Measurements from ENCODE around the gene COG4. TPM values are rescaled to one million over a fixed set of nuclear protein-coding genes. Genes with fewer than 3 reads are reported as not detected.
A peak's percentile ranks its signal among the peaks of the same experiment; 100 is the strongest.
"Not testable (repeated sequence)": the region's sequence is repeated elsewhere in the genome, so short reads cannot be mapped to it uniquely, and the experiment has no call there.

COG4 gene
- total and polyA plus RNA-seq, 2 experiments from 2014 or later = 28.8 to 38.1 TPM

DNA sequence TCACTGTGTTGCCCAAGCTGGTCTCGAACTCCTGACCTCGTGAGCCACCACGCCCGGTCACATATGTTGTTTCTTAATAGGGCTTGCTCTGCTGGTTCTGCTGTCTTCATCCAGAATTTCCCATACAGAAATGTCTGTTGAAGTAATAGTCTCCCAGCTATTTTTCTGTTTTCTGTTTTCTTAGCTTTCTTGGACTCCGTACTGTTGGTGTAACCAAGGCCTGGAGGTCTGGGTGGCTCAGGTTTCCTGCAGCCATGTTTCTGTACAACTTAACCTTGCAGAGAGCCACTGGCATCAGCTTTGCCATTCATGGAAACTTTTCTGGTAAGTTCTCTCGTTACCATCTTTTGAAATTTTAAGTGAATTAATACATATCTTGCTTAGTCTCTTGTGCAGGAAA is 3.0 kb upstream of the COG4 start:
- H3K27ac Mint-ChIP-seq = no peak overlapping the region
- H3K4me3 Mint-ChIP-seq = peak overlapping the region; percentile 99
- DNase-seq (ENCODE audit: low spot score) (no peak), ATAC-seq (no peak)
- no peaks in the 10 kb centered on the region; the same call in 1 of the 3 replicates for H3K9me3 Mint-ChIP-seq
- H3K27me3 ChIP-seq (ENCODE audit: insufficient read depth) = no peaks in the 10 kb centered on the region
- H3K36me3 Mint-ChIP-seq (ENCODE audit: low read depth) = peaks cover 75% of the 10 kb centered on the region
- peaks cover 32% of the 10 kb centered on the region for H3K4me1 Mint-ChIP-seq
- H3K79me2 ChIP-seq (replicated peaks; ENCODE audit: insufficient read depth) = peaks cover 90% of the 10 kb centered on the region
- H3K4me2 ChIP-seq = peak overlapping the region; percentile 94
- TF ChIP-seq STAT1 (IDR thresholded peaks at IDR 0.05; ENCODE audit: unreplicated experiment) (no peak), POLR2AphosphoS5 (IDR thresholded peaks at IDR 0.05; ENCODE audit: low read depth) (no peak), EZH2 (IDR thresholded peaks at IDR 0.05; ENCODE audit: low read depth, unreplicated experiment) (no peak)
- TF ChIP-seq, protein P1, sequence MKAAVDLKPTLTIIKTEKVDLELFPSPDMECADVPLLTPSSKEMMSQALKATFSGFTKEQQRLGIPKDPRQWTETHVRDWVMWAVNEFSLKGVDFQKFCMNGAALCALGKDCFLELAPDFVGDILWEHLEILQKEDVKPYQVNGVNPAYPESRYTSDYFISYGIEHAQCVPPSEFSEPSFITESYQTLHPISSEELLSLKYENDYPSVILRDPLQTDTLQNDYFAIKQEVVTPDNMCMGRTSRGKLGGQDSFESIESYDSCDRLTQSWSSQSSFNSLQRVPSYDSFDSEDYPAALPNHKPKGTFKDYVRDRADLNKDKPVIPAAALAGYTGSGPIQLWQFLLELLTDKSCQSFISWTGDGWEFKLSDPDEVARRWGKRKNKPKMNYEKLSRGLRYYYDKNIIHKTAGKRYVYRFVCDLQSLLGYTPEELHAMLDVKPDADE (IDR thresholded peaks at IDR 0.05) = no peak
- TF ChIP-seq, protein P2, sequence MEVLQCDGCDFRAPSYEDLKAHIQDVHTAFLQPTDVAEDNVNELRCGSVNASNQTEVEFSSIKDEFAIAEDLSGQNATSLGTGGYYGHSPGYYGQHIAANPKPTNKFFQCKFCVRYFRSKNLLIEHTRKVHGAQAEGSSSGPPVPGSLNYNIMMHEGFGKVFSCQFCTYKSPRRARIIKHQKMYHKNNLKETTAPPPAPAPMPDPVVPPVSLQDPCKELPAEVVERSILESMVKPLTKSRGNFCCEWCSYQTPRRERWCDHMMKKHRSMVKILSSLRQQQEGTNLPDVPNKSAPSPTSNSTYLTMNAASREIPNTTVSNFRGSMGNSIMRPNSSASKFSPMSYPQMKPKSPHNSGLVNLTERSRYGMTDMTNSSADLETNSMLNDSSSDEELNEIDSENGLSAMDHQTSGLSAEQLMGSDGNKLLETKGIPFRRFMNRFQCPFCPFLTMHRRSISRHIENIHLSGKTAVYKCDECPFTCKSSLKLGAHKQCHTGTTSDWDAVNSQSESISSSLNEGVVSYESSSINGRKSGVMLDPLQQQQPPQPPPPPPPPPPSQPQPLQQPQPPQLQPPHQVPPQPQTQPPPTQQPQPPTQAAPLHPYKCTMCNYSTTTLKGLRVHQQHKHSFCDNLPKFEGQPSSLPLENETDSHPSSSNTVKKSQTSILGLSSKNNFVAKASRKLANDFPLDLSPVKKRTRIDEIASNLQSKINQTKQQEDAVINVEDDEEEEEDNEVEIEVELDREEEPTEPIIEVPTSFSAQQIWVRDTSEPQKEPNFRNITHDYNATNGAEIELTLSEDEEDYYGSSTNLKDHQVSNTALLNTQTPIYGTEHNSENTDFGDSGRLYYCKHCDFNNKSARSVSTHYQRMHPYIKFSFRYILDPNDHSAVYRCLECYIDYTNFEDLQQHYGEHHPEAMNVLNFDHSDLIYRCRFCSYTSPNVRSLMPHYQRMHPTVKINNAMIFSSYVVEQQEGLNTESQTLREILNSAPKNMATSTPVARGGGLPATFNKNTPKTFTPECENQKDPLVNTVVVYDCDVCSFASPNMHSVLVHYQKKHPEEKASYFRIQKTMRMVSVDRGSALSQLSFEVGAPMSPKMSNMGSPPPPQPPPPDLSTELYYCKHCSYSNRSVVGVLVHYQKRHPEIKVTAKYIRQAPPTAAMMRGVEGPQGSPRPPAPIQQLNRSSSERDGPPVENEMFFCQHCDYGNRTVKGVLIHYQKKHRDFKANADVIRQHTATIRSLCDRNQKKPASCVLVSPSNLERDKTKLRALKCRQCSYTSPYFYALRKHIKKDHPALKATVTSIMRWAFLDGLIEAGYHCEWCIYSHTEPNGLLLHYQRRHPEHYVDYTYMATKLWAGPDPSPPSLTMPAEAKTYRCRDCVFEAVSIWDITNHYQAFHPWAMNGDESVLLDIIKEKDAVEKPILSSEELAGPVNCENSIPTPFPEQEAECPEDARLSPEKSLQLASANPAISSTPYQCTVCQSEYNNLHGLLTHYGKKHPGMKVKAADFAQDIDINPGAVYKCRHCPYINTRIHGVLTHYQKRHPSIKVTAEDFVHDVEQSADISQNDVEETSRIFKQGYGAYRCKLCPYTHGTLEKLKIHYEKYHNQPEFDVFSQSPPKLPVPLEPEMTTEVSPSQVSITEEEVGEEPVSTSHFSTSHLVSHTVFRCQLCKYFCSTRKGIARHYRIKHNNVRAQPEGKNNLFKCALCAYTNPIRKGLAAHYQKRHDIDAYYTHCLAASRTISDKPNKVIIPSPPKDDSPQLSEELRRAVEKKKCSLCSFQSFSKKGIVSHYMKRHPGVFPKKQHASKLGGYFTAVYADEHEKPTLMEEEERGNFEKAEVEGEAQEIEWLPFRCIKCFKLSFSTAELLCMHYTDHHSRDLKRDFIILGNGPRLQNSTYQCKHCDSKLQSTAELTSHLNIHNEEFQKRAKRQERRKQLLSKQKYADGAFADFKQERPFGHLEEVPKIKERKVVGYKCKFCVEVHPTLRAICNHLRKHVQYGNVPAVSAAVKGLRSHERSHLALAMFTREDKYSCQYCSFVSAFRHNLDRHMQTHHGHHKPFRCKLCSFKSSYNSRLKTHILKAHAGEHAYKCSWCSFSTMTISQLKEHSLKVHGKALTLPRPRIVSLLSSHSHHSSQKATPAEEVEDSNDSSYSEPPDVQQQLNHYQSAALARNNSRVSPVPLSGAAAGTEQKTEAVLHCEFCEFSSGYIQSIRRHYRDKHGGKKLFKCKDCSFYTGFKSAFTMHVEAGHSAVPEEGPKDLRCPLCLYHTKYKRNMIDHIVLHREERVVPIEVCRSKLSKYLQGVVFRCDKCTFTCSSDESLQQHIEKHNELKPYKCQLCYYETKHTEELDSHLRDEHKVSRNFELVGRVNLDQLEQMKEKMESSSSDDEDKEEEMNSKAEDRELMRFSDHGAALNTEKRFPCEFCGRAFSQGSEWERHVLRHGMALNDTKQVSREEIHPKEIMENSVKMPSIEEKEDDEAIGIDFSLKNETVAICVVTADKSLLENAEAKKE (CRISPR knock-in tag; IDR thresholded peaks at IDR 0.05) = no peak
- H3K4me1 ChIP-seq (ENCODE audit: insufficient read depth) = peaks cover 19% of the 10 kb centered on the region
- H3K27ac ChIP-seq (ENCODE audit: low read depth) = peak overlapping the region; percentile 46
- peaks cover 22% of the 10 kb centered on the region for H3K27me3 Mint-ChIP-seq (ENCODE audit: insufficient read depth, low read depth, poor library complexity)
- peak overlapping the region; percentile 85 for H3K4me3 ChIP-seq
- no peak overlapping the region for H2AFZ ChIP-seq
- H3F3A ChIP-seq (replicated peaks; ENCODE audit: low read depth) = peaks cover 31% of the 10 kb centered on the region
- no peaks in the 10 kb centered on the region for H3K9me2 ChIP-seq (ENCODE audit: insufficient read depth)
- peaks cover 53% of the 10 kb centered on the region for H4K20me1 ChIP-seq (replicated peaks; ENCODE audit: insufficient read depth)
- peaks cover 43% of the 10 kb centered on the region for H3K36me3 ChIP-seq (ENCODE audit: insufficient read depth)

DNA sequence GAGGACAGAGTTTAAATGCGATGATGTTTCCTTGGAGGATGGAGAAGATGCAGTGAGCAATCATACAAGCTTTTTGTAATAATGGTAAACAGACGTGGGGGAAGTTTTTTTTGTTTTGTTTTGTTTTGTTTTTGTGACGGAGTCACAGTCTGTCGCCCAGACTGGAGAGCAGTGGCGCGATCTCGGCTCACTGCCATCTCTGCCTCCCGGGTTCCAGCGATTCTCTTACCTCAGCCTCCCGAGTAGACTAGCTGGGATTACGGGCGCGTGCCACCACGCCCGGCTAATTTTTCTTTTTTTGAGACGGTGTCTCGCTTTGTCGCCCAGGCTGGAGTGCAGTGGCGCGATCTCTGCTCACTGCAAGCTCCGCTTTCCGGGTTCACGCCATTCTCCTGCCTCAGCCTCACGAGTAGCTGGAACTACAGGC is 1.1 kb upstream of the COG4 start:
- peak overlapping the region; percentile 86 for H3K27ac ChIP-seq (ENCODE audit: low read depth)
- Mint-ChIP-seq H3K27me3 (ENCODE audit: insufficient read depth, low read depth, poor library complexity) (peaks cover 22% of the 10 kb centered on the region), H3K4me1 (peaks cover 32% of the 10 kb centered on the region), H3K36me3 (ENCODE audit: low read depth) (peaks cover 57% of the 10 kb centered on the region), H3K4me3 (peak overlapping the region; percentile 99), H3K27ac (peak overlapping the region; percentile 99)
- not testable (repeated sequence) for H3K27me3 ChIP-seq (ENCODE audit: insufficient read depth); H2AFZ ChIP-seq; H3K9me2 ChIP-seq (ENCODE audit: insufficient read depth); H3K9me3 Mint-ChIP-seq
- H4K20me1 ChIP-seq (replicated peaks; ENCODE audit: insufficient read depth) = peaks cover 38% of the 10 kb centered on the region
- DNase-seq (ENCODE audit: low spot score) (peak; percentile 5), ATAC-seq (peak; percentile 5; the same call in 1 of the 3 replicates)
- H3K4me1 ChIP-seq (ENCODE audit: insufficient read depth) = peaks cover 19% of the 10 kb centered on the region
- H3K4me2 ChIP-seq = peak overlapping the region; percentile 94
- peaks cover 27% of the 10 kb centered on the region for H3K36me3 ChIP-seq (ENCODE audit: insufficient read depth)
- H3K4me3 ChIP-seq = peak overlapping the region; percentile 85
- peaks cover 21% of the 10 kb centered on the region for H3F3A ChIP-seq (replicated peaks; ENCODE audit: low read depth)
- peaks cover 73% of the 10 kb centered on the region for H3K79me2 ChIP-seq (replicated peaks; ENCODE audit: insufficient read depth)
